KMS-11 (cell line): Measurements from ENCODE around the gene FSD2.
"Not testable (repeated sequence)": the region's sequence is repeated elsewhere in the genome, so short reads cannot be mapped to it uniquely, and the experiment has no call there.

ENCODE experiments used
- H2AFZ ChIP-seq: fragments of 200-600 bp; sonication (generic); 2 replicates; pipeline ENCODE4 v1.6.1; 2016; ENCODE audit warnings: antibody characterized with exemption, mixed run types, low read depth
- H3K27ac ChIP-seq: fragments of 200-600 bp; sonication (generic); 2 replicates; pipeline ENCODE4 v1.6.1; 2016; ENCODE audit warnings: mild to moderate bottlenecking, mixed run types
- H3K27me3 ChIP-seq: fragments of 200-600 bp; sonication (generic); 2 replicates; pipeline ENCODE4 v1.6.1; 2017; ENCODE audit warnings: mild to moderate bottlenecking, low read depth, mixed run types, moderate library complexity; ENCODE audit not compliant: insufficient read depth
- H3K36me3 ChIP-seq: fragments of 200-600 bp; sonication (generic); 2 replicates; pipeline ENCODE4 v1.6.1; 2017; ENCODE audit warnings: mild to moderate bottlenecking, mixed run types; ENCODE audit not compliant: insufficient read depth
- H3K4me1 ChIP-seq: fragments of 200-600 bp; sonication (generic); 2 replicates; pipeline ENCODE4 v1.6.1; 2016; ENCODE audit warnings: mild to moderate bottlenecking, low read depth, mixed run types; ENCODE audit not compliant: poor library complexity, severe bottlenecking
- H3K4me2 ChIP-seq: fragments of 200-600 bp; sonication (generic); 2 replicates; pipeline ENCODE4 v1.7.0; 2016; ENCODE audit warnings: mild to moderate bottlenecking, mixed run types
- H3K4me3 ChIP-seq: fragments of 200-600 bp; sonication (generic); IDR thresholded peaks from 2 replicates; pipeline ENCODE4 v1.6.1; 2017; ENCODE audit warnings: low read depth, low read length, mixed read lengths; ENCODE audit not compliant: insufficient read depth
- H3K79me2 ChIP-seq: fragments of 200-600 bp; sonication (generic); 2 replicates; pipeline ENCODE4 v1.6.1; 2016; ENCODE audit warnings: low read depth, mixed run types; ENCODE audit not compliant: insufficient read depth
- H3K9ac ChIP-seq: fragments of 200-600 bp; sonication (generic); 2 replicates; pipeline ENCODE4 v1.6.1; 2016; ENCODE audit warnings: mild to moderate bottlenecking, mixed run types
- H4K20me1 ChIP-seq: fragments of 200-600 bp; sonication (generic); 2 replicates; pipeline ENCODE4 v1.6.1; 2016; ENCODE audit warnings: mild to moderate bottlenecking, mixed run types; ENCODE audit not compliant: insufficient read depth
- CTCF ChIP-seq: fragments of 200-600 bp; sonication (generic); conservative IDR thresholded peaks from 2 replicates; pipeline ENCODE4 v1.6.1; 2017; ENCODE audit warnings: low read depth, mild to moderate bottlenecking, antibody characterized with exemption, low read length, moderate library complexity, mixed read lengths

Gene FSD2

GRCh38 chr15:82710926-82711490 is 94.9 kb downstream of the FSD2 start:
- H3K9ac ChIP-seq: no peak overlapping the region
- H3K4me1 ChIP-seq: no peaks in the 10 kb centered on the region
- no peak overlapping the region for H3K27ac ChIP-seq
- H3K4me2 ChIP-seq: no peak overlapping the region
- H2AFZ ChIP-seq: no peak overlapping the region
- no peaks in the 10 kb centered on the region for H3K36me3 ChIP-seq
- H3K4me3 ChIP-seq: no peak overlapping the region
- TF ChIP-seq CTCF: no peak
- no peaks in the 10 kb centered on the region for H3K27me3 ChIP-seq
- H4K20me1 ChIP-seq: no peaks in the 10 kb centered on the region
- H3K79me2 ChIP-seq: no peaks in the 10 kb centered on the region

DNA sequence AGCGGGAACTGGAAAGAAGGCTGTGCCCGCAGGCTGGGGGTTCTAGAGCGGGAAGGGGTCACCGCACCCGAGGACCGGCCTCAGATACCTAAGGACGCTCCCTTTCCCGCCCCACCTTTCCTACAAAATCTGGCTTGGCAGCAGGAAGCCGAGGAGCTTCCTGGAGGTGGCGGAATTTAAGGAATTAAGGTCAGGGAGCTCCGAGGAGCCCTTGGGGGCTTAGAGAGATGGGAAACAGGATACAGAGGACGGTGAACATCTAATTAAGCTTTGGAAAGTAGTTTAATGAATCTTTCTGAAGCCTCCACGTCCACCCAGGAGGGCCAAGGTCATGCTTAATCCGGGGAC is 95.7 kb downstream of the FSD2 start:
- no peak overlapping the region for H3K4me3 ChIP-seq
- no peaks in the 10 kb centered on the region for H3K79me2 ChIP-seq
- no peak overlapping the region for H3K27ac ChIP-seq
- H4K20me1 ChIP-seq: no peaks in the 10 kb centered on the region
- no peaks in the 10 kb centered on the region for H3K27me3 ChIP-seq
- TF ChIP-seq CTCF: no peak
- H3K4me2 ChIP-seq: peak overlapping the region; percentile 78; the same call in 1 of the 2 replicates
- no peaks in the 10 kb centered on the region for H3K4me1 ChIP-seq
- no peaks in the 10 kb centered on the region for H3K36me3 ChIP-seq
- H2AFZ ChIP-seq: peak overlapping the region; percentile 94
- no peak overlapping the region for H3K9ac ChIP-seq

GRCh38 chr15:82709421-82710207 is 96.3 kb downstream of the FSD2 start, which contains the start of gene AP3B2:
AP3B2 (minus strand) TSS chr15:82709875; CDS start chr15:82709706, 169 bp downstream.
- Histone ChIP-seq H3K27me3 (no peaks in the 10 kb centered on the region), H3K4me3 (no peak within 1 kb of the TSS), H3K36me3 (no peaks in the 10 kb centered on the region), H3K9ac (no peak within 1 kb of the TSS), H3K79me2 (no peaks in the 10 kb centered on the region), H4K20me1 (no peaks in the 10 kb centered on the region), H3K4me1 (no peaks in the 10 kb centered on the region), H3K27ac (no peak within 1 kb of the TSS), H2AFZ (peak within 1 kb of the TSS; percentile 94), H3K4me2 (peak within 1 kb of the TSS; percentile 78)
- no peak for TF ChIP-seq CTCF

DNA sequence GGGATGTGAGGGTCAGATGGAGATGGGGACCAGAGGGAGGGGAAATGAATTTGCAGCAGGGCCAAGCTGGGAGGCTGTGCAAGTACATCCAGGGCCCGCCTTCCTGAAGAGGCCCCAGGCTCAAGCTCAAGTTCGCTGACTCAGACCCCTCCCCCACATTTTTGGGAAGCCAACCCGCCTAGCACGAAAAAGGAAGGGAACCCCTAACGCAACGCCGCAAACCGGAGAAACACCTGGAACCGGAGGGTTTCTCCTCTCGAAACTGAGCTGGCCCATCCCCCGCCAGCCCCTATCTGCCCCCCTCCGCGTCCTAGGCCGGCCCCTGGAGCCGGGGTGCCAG is 96.8 kb downstream of the FSD2 start:
- H3K27ac ChIP-seq: no peak overlapping the region
- H2AFZ ChIP-seq: peak overlapping the region; percentile 59; the same call in 1 of the 2 replicates
- peak overlapping the region; percentile 63; the same call in 1 of the 2 replicates for H3K4me2 ChIP-seq
- no peak overlapping the region for H3K4me3 ChIP-seq
- no peaks in the 10 kb centered on the region for H3K4me1 ChIP-seq
- TF ChIP-seq CTCF: no peak
- no peaks in the 10 kb centered on the region for H3K27me3 ChIP-seq
- H3K36me3 ChIP-seq: no peaks in the 10 kb centered on the region
- H3K79me2 ChIP-seq: no peaks in the 10 kb centered on the region
- H4K20me1 ChIP-seq: no peaks in the 10 kb centered on the region
- no peak overlapping the region for H3K9ac ChIP-seq

DNA sequence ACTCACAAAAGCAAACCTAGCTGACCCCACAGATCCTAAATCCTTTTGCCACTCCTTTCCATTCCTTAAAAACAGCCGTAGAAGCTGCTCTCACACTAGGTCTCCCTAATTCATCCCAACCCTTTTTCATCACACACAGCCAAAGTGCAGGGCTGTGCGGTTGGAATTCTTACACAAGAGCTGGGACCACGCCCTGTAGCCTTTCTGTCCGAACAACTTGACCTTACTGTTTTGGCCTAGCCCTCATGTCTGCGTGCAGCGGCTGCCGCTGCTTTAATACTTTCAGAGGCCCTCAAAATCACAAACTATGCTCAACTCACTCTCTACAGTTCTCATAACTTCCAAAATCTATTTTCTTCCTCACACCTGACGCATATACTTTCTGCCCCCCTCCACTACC is 100.0 kb downstream of the FSD2 start:
- H3K27me3 ChIP-seq, H3K27ac ChIP-seq, H3K4me3 ChIP-seq, H3K9ac ChIP-seq, H2AFZ ChIP-seq, H3K4me1 ChIP-seq, H3K79me2 ChIP-seq, H3K4me2 ChIP-seq, H4K20me1 ChIP-seq, H3K36me3 ChIP-seq: not testable (repeated sequence)
